Measurements from ENCODE around the gene ZFHX2.
A peak's percentile ranks its signal among the peaks of the same experiment; 100 is the strongest.
"Not testable (repeated sequence)": the region's sequence is repeated elsewhere in the genome, so short reads cannot be mapped to it uniquely, and the experiment has no call there.

The ZFHX2 gene

DNA sequence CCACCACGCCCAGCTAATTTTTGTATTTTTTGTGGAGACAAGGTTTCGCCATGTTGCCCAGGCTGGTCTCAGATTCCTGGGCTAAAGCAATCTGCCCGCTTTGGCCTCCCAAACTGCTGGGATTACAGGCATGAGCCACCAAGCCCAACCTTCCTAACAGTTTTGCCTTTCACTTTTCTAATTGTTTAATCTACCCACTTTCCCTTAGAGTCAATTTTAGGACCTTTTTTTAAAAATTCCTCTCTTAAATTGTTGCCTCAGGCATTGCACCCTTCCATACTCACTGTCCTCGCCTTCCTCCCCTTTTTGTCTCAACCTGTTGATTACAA lies 11.5 kb downstream of the ZFHX2 start:
- no peak overlapping the region for H3K27ac ChIP-seq
- TF ChIP-seq ZFX (IDR thresholded peaks at IDR 0.05; ENCODE audit: borderline replicate concordance) (no peak), CTCF (IDR thresholded peaks at IDR 0.05) (no peak)

DNA sequence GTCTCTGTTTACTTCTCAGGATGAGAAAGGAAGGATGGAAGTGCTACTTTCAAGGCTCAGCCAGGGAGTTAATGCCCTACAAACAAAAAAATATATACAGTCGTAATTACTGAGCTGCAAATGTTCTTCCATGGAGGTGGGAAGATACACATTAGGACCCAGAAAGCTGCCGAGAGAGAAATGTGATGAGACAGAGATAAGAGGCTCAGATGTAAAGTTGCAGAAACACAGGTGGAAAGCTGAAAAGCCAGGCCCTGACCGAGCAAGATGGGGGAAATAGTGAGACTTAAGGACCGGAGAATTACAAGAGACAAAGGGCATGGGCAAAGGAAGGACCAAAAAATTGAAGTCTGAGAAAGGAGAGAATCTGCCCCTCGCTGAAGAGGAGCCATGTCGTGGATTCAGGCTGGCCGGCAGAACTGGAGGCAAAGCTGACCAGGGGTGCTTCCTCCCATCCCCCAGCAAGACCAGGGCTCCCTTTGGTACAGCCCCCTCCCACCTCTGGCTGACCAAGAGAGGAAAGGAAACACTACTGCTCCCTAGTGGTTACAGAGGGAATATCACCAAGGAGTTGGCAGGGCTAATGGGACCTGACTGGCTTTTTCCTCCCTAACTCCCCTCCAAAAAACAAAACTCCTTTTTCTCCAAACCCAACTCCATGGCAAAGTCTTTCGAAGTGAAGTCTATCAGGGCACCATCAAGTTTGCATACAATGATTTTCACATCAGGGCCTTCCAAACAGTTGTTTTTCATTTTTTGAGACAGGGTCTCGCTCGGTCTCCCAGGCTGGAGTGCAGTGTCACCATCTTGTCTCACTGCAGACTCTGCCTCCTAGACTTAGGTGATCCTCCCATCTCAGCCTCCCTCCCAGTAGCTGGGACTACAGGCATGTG lies 12.1 kb downstream of the ZFHX2 start:
- no peak overlapping the region for H3K27ac ChIP-seq
- TF ChIP-seq ZFX (IDR thresholded peaks at IDR 0.05; ENCODE audit: borderline replicate concordance) (no peak), CTCF (IDR thresholded peaks at IDR 0.05) (peak; percentile 86)

DNA sequence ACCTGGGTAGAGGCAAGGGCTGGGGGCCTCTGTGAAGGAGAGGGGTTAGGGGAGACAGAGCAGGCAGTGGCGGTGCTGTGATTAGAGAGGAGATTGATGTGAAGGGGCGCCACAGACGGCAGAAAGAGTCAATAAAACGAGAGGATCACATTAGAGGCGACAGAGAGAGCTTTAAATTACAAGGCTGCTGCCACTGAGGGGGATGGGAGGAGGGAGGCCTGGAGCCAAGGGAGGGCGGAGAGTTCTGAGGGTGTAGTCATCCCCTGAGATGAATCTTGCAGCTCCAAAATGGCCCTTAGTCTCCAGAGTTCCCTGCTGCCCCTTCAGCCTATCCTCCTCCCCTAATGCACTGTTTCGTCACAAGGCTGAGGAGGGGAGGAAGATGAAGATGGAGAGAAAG lies 12.8 kb downstream of the ZFHX2 start:
- no peak overlapping the region for H3K27ac ChIP-seq
- TF ChIP-seq ZFX (IDR thresholded peaks at IDR 0.05; ENCODE audit: borderline replicate concordance), result no peak
- no peak for TF ChIP-seq CTCF (IDR thresholded peaks at IDR 0.05)

GRCh38 chr14:23538050-23538718 lies 13.4 kb downstream of the ZFHX2 start:
- H3K27ac ChIP-seq, result no peak overlapping the region
- TF ChIP-seq ZFX (IDR thresholded peaks at IDR 0.05; ENCODE audit: borderline replicate concordance) (no peak), CTCF (IDR thresholded peaks at IDR 0.05) (no peak)

DNA sequence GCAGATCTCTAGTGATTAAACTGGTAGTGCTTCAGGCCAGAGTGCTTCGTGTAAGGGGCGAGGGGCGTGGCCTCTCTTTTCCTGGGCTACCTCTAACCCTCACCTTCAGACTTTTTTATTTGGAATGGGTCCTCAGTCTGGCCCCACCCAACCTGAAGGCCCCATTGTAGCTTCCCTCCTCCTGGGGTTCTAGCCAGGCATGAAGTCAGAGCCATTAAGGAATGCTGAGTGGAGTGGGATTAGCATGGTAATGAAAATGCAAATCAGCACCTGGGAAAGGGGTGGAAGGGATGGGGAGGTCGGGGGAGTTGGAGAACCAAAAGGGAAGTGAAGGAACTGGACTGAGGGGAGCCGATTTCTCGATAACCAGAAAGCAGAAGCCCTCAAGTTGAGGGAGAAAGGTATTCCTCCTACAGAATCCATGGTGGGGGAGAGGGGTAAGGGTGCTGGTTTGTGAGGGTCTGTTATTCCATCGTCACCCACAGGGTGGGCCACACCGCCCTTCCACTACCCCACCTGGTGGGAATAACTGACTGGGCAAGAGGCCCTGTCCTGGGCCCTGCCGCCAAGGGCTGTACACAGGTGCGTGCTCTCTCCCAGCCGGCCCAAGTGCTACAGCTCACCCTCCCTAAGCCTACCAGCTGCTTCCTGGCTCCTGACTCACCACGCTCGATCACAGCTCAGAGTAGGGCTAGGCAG lies 14.1 kb downstream of the ZFHX2 start:
- no peak overlapping the region for H3K27ac ChIP-seq

DNA sequence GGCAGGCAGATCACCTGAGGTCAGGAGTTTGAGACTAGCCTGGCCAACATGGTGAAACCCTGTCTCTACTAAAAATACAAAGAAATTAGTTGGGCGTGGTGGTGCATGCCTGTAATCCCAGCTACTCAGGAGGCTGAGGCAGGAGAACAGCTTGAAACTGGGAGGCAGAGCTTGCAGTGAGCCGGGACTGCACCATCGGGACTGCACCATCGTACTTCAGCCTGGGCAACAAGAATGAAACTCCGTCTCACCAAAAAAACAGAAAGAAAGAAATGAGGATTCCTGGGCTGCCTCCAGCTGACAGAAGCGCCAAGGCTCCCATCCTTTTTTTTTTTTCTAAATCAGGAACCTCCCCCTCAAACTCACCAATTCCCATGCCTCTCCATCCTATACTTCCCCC lies 14.7 kb downstream of the ZFHX2 start:
- not testable (repeated sequence) for H3K27ac ChIP-seq

More for the DNA sequence above, 14.1 kb downstream of the ZFHX2 start:
- TF ChIP-seq ZFX (IDR thresholded peaks at IDR 0.05; ENCODE audit: borderline replicate concordance) (no peak), CTCF (IDR thresholded peaks at IDR 0.05) (no peak)

DNA sequence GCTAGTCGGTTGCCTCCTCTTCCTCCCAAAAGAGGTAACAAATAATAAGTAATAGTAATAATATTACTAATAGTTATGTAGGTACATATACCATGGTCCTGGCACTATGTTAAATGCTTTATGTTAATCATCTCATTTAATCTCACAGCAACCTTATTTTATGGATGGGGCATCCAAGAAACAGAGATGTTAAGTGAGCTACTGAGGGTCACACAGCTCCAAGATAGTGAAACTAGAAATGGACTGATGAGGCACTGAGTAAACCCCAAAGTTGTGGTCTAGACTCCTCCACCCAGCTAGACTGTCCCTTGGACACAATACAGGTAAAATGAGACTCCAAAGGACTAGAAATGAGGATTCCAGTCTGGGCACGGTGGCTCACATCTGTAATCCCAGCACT lies 15.1 kb downstream of the ZFHX2 start:
- TF ChIP-seq CTCF (IDR thresholded peaks at IDR 0.05) (no peak), ZFX (IDR thresholded peaks at IDR 0.05; ENCODE audit: borderline replicate concordance) (no peak)
- no peak overlapping the region for H3K27ac ChIP-seq
